Adrenal gland (tissue), 5 donors: ENCODE results near the gene DMRT1.

Experiments
- POLR2A ChIP-seq, 2 donors: fragments of 450-650 bp; IDR thresholded peaks; one replicate each; pipeline ENCODE4 v1.6.1; 2017; ENCODE audit warnings: antibody characterized with exemption in 2 of 2, mild to moderate bottlenecking in 2 of 2, moderate library complexity in 1 of 2
- TF ChIP-seq, protein P1 (sequence below), 6 experiments: fragments of 450-650 bp in 4 of 6; fragments of 200-600 bp in 2 of 6; sonication (generic) in 1 of 6; IDR thresholded peaks; 1 replicate in 5 of 6; 2 replicates in 1 of 6; pipeline versions ENCODE4 v1.5.1 to v1.8.0; 2016 to 2021; ENCODE audit warnings: antibody characterized with exemption in 6 of 6, mild to moderate bottlenecking in 2 of 6, moderate library complexity in 1 of 6
- donor health status: DM: no; HTN: no; CAD: no.

DNA sequence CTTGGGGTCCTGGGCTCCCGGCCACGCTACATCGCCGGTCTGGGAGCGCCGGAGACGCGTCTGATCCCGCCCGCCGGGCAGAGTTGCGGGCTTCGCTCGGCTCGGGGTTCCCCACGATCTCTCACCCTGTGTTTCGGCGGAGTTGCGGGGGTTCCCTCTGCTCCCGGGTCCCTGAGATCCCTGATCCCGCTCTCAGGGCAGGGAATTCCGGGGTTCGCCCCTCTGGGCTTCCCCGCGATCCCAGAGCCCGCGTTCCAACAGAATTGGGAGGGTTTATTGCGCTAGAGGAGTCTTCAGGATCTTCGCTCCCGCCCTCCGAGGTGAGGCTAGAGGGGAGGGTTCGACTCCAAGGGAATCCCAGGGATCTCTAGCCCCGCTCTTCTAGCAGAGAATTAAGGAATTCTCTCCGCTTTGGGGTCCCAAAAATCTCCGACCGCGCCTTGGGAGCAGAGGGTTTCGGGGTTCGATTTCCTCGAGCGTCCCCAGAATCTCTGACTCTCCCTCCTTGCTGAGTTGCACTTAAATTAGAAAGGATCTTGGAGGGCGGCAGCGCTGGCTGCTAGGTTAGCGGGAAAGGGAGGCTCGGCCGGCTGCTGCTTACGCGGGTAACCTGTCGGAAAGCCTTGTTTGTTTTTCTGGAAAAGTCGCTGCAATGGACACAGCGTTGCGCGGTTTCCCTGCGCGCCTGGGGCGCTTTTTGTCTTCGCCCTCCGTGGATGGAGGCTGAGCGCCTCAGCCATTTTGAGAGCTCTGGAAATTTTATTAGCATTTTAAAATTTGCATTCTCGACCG is 1.3 kb downstream of the DMRT1 start:
- no peak for TF ChIP-seq POLR2A (IDR thresholded peaks at IDR 0.05)
- TF ChIP-seq, protein P1, sequence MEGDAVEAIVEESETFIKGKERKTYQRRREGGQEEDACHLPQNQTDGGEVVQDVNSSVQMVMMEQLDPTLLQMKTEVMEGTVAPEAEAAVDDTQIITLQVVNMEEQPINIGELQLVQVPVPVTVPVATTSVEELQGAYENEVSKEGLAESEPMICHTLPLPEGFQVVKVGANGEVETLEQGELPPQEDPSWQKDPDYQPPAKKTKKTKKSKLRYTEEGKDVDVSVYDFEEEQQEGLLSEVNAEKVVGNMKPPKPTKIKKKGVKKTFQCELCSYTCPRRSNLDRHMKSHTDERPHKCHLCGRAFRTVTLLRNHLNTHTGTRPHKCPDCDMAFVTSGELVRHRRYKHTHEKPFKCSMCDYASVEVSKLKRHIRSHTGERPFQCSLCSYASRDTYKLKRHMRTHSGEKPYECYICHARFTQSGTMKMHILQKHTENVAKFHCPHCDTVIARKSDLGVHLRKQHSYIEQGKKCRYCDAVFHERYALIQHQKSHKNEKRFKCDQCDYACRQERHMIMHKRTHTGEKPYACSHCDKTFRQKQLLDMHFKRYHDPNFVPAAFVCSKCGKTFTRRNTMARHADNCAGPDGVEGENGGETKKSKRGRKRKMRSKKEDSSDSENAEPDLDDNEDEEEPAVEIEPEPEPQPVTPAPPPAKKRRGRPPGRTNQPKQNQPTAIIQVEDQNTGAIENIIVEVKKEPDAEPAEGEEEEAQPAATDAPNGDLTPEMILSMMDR (IDR thresholded peaks at IDR 0.05): no peak
